Fibroblast of villous mesenchyme (primary cell): ENCODE data around the gene RALA. TPM values are rescaled to one million over a fixed set of nuclear protein-coding genes. Genes with fewer than 3 reads are reported as not detected.

Source experiments
- DNase-seq: peaks from one replicate; pipeline ENCODE4 v3.0.0-alpha.2; 2010; ENCODE audit warnings: low read depth
- H3K4me3 ChIP-seq: 2 replicates; pipeline ENCODE4 v1.5.1; 2011; ENCODE audit warnings: low read depth, mild to moderate bottlenecking, low read length
- total RNA-seq: library from RNA; depleted of rRNA; stranded (reverse); fragments of >200 nt; gene quantifications from 2 replicates; pipeline ENCODE4 v1.2.3, GENCODE V29; 2012
- TF ChIP-seq, protein P1 (sequence below): IDR thresholded peaks from 2 replicates; pipeline ENCODE4 v1.5.1; 2012; ENCODE audit warnings: low read depth, mild to moderate bottlenecking, low read length; ENCODE audit not compliant: insufficient read depth

Gene RALA
- total RNA-seq, 1 donor: 20.3 TPM

DNA sequence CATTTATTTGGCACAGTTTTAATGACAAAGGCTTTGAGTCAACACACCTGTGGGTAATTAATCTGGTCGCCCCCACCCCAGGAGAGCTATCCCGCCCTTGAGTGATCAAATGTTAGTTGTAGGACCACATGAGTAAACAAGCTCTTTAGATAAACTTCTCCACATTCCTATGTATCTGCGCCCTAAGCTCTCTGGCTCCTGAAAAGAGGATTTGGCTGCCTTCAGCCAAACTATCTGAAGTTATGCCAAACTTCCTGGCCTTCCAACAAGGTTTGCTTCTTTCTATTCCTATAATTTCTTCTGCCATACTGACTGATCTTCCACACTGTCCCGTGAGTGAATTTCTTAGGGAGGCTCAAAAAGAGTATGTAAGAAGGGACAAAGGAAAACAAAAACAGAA lies 134.2 kb downstream of the RALA start:
- TF ChIP-seq, protein P1, sequence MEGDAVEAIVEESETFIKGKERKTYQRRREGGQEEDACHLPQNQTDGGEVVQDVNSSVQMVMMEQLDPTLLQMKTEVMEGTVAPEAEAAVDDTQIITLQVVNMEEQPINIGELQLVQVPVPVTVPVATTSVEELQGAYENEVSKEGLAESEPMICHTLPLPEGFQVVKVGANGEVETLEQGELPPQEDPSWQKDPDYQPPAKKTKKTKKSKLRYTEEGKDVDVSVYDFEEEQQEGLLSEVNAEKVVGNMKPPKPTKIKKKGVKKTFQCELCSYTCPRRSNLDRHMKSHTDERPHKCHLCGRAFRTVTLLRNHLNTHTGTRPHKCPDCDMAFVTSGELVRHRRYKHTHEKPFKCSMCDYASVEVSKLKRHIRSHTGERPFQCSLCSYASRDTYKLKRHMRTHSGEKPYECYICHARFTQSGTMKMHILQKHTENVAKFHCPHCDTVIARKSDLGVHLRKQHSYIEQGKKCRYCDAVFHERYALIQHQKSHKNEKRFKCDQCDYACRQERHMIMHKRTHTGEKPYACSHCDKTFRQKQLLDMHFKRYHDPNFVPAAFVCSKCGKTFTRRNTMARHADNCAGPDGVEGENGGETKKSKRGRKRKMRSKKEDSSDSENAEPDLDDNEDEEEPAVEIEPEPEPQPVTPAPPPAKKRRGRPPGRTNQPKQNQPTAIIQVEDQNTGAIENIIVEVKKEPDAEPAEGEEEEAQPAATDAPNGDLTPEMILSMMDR: no peak
- DNase-seq: no peak
- H3K4me3 ChIP-seq: no peak overlapping the region

Other genes with a start within 250 kb of the RALA start
- gene YAE1, start 57.2 kb upstream of the RALA start, total RNA-seq: 29.3 and 56.6 TPM in 2 replicates